H9 (cell line): ENCODE data around the gene CFAP299. TPM values are rescaled to one million over a fixed set of nuclear protein-coding genes. Genes with fewer than 3 reads are reported as not detected.

Source experiments
- DNase-seq: peaks from one replicate; pipeline ENCODE4 v3.0.0-alpha.2; 2017
- H2AFZ ChIP-seq: one replicate; pipeline ENCODE4 v1.6.1; 2013; ENCODE audit warnings: mild to moderate bottlenecking, low read length, control low read depth, moderate library complexity
- H2AK5ac ChIP-seq: 2 replicates; pipeline ENCODE4 v1.6.1; 2013; ENCODE audit warnings: low read length, control low read depth, mixed read lengths; ENCODE audit not compliant: insufficient read length
- H2BK120ac ChIP-seq: one replicate; pipeline ENCODE4 v1.6.1; 2013; ENCODE audit warnings: low read depth, mild to moderate bottlenecking, low read length, control low read depth, inconsistent platforms; ENCODE audit not compliant: poor library complexity, severe bottlenecking
- H2BK12ac ChIP-seq: 2 replicates; pipeline ENCODE4 v1.6.1; 2013; ENCODE audit warnings: low read length, control low read depth, mixed read lengths, low read depth; ENCODE audit not compliant: insufficient read length
- H2BK15ac ChIP-seq: 2 replicates; pipeline ENCODE4 v1.6.1; 2013; ENCODE audit warnings: low read depth, low read length, control low read depth
- H2BK20ac ChIP-seq: one replicate; pipeline ENCODE4 v1.6.1; 2013; ENCODE audit warnings: low read depth, mild to moderate bottlenecking, low read length, control low read depth, inconsistent platforms; ENCODE audit not compliant: poor library complexity, severe bottlenecking
- H2BK5ac ChIP-seq: 2 replicates; pipeline ENCODE4 v1.6.1; 2013; ENCODE audit warnings: low read length, control low read depth, mixed read lengths; ENCODE audit not compliant: insufficient read length
- H3K14ac ChIP-seq: 2 replicates; pipeline ENCODE4 v1.6.1; 2013; ENCODE audit warnings: low read length, control low read depth; ENCODE audit not compliant: insufficient read depth
- H3K18ac ChIP-seq: 2 replicates; pipeline ENCODE4 v1.6.1; 2013; ENCODE audit warnings: low read depth, mild to moderate bottlenecking, mixed read lengths, low read length, control low read depth; ENCODE audit not compliant: insufficient read length
- H3K23ac ChIP-seq: 2 replicates; pipeline ENCODE4 v1.6.1; 2013; ENCODE audit warnings: low read length, control low read depth, mixed read lengths, low read depth; ENCODE audit not compliant: insufficient read length
- H3K23me2 ChIP-seq: 2 replicates; pipeline ENCODE4 v1.6.1; 2013; ENCODE audit warnings: low read depth, mild to moderate bottlenecking, mixed read lengths, low read length, control low read depth; ENCODE audit not compliant: insufficient read length, poor library complexity, severe bottlenecking
- H3K27ac ChIP-seq: 2 replicates; pipeline ENCODE4 v1.5.1; 2013; ENCODE audit warnings: low read length, control low read depth, mixed read lengths, low read depth; ENCODE audit not compliant: insufficient read length
- H3K27me3 ChIP-seq: 2 replicates; pipeline ENCODE4 v1.6.1; 2013; ENCODE audit warnings: low read length, control low read depth, inconsistent platforms; ENCODE audit not compliant: insufficient read depth
- H3K4ac ChIP-seq: 2 replicates; pipeline ENCODE4 v1.6.1; 2013; ENCODE audit warnings: low read depth, mild to moderate bottlenecking, control low read depth, inconsistent platforms, low read length, moderate library complexity
- H3K4me1 ChIP-seq: 2 replicates; pipeline ENCODE4 v1.6.1; 2013; ENCODE audit warnings: low read length, control low read depth, inconsistent platforms; ENCODE audit not compliant: insufficient read depth
- H3K4me2 ChIP-seq: 2 replicates; pipeline ENCODE4 v1.6.1; 2013; ENCODE audit warnings: low read length, control low read depth, mixed read lengths; ENCODE audit not compliant: insufficient read length, insufficient read depth
- H3K56ac ChIP-seq: 2 replicates; pipeline ENCODE4 v1.6.1; 2013; ENCODE audit warnings: low read depth, mild to moderate bottlenecking, mixed read lengths, low read length, control low read depth; ENCODE audit not compliant: insufficient read length
- H3K79me1 ChIP-seq: 2 replicates; pipeline ENCODE4 v1.6.1; 2013; ENCODE audit warnings: low read depth, mild to moderate bottlenecking, moderate library complexity, low read length, control low read depth, inconsistent platforms; ENCODE audit not compliant: insufficient read depth, poor library complexity, severe bottlenecking
- H3K79me2 ChIP-seq: 2 replicates; pipeline ENCODE4 v1.6.1; 2013; ENCODE audit warnings: low read length, control low read depth, inconsistent platforms; ENCODE audit not compliant: insufficient read depth
- H3K9ac ChIP-seq: 2 replicates; pipeline ENCODE4 v1.6.1; 2013; ENCODE audit warnings: low read length, control low read depth, mixed read lengths; ENCODE audit not compliant: insufficient read length; ENCODE audit errors: extremely low read depth
- H3K9me3 ChIP-seq: one replicate; pipeline ENCODE4 v1.6.1; 2013; ENCODE audit warnings: low read depth, low read length, inconsistent platforms; ENCODE audit not compliant: control insufficient read depth
- H3T11ph ChIP-seq: one replicate; pipeline ENCODE4 v1.6.1; 2013; ENCODE audit warnings: mild to moderate bottlenecking, low read length, control low read depth, inconsistent platforms
- H4K20me1 ChIP-seq: one replicate; pipeline ENCODE4 v1.6.1; 2013; ENCODE audit not compliant: control insufficient read depth, insufficient read length, insufficient read depth
- H4K5ac ChIP-seq: 2 replicates; pipeline ENCODE4 v1.6.1; 2013; ENCODE audit warnings: low read depth, mild to moderate bottlenecking, mixed read lengths, low read length, control low read depth; ENCODE audit not compliant: insufficient read length
- H4K8ac ChIP-seq: replicated peaks from 2 replicates; pipeline ENCODE4 v1.6.1; 2013; ENCODE audit warnings: low read length, control low read depth, mixed read lengths, low read depth; ENCODE audit not compliant: insufficient read length
- H4K91ac ChIP-seq: 2 replicates; pipeline ENCODE4 v1.6.1; 2013; ENCODE audit warnings: low read depth, mild to moderate bottlenecking, moderate library complexity, mixed read lengths, low read length, control low read depth; ENCODE audit not compliant: insufficient read length
- H3K27ac Mint-ChIP-seq, 3 experiments: 2 replicates in 2 of 3; 3 replicates in 1 of 3; pipeline ENCODE4 v1.8.0; 2020 to 2021; ENCODE audit warnings: mixed read lengths in 3 of 3, mild to moderate bottlenecking in 1 of 3, moderate library complexity in 1 of 3
- H3K27me3 Mint-ChIP-seq: 2 replicates; pipeline ENCODE4 v1.8.0; 2021; ENCODE audit warnings: low read depth, mild to moderate bottlenecking, moderate library complexity, mixed read lengths
- H3K36me3 Mint-ChIP-seq, 3 experiments: 2 replicates in 2 of 3; 3 replicates in 1 of 3; pipeline ENCODE4 v1.8.0; 2020 to 2021; ENCODE audit warnings: low read depth in 3 of 3, mixed read lengths in 3 of 3; ENCODE audit not compliant: insufficient read depth in 1 of 3
- H3K4me1 Mint-ChIP-seq, 2 experiments: 2 replicates each; pipeline ENCODE4 v1.8.0; 2020; ENCODE audit warnings: mixed read lengths in 2 of 2
- H3K4me3 Mint-ChIP-seq, 2 experiments: 2 replicates in 1 of 2; 3 replicates in 1 of 2; pipeline ENCODE4 v1.8.0; 2020 to 2021; ENCODE audit warnings: mild to moderate bottlenecking in 2 of 2, mixed read lengths in 2 of 2, moderate library complexity in 1 of 2
- H3K9me3 Mint-ChIP-seq, 2 experiments: 2 replicates in 1 of 2; 3 replicates in 1 of 2; pipeline ENCODE4 v1.8.0; 2020; ENCODE audit warnings: mild to moderate bottlenecking in 2 of 2, mixed read lengths in 2 of 2, moderate library complexity in 1 of 2
- WGBS: extraction: QIAGEN DNeasy Blood & Tissue Kit; methylation state at CpG from one replicate; pipeline ENCODE4 v1.1.7; 2013; ENCODE audit warnings: missing lambda C conversion rate, low lambda C conversion rate, mixed read lengths; ENCODE audit not compliant: insufficient read length; ENCODE audit errors: extremely low coverage; 5-methylcytosine and 5-hydroxymethylcytosine counted together
- total RNA-seq: library from RNA; stranded (reverse); gene quantifications from 2 replicates; pipeline ENCODE4 v1.2.1, GENCODE V29; 2021
- TF ChIP-seq, protein P1 (sequence below): fragments of 200-600 bp; sonication (generic); conservative IDR thresholded peaks from 3 replicates; pipeline ENCODE4 v1.8.0; 2021; ENCODE audit warnings: antibody characterized with exemption, mild to moderate bottlenecking

Gene CFAP299
- total RNA-seq, 1 experiment from 2014 or later: not detected

DNA sequence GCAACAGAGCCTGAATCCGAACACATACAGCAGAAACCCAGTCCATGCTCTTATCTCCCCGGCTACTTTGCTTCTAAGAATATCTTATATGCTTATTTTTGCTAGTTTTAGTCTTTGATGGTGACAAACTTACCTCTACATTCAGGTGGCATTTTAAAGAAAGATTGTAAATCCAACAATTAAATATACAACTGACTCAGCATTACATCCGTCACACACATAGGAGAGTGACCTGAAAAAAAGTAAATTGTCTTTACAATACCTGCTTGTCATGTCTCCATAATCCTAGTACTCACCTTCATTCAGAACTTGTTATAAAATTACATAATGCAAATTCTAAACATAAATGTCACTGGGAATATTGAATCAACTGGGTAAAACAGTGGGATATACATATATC is 664.4 kb downstream of the CFAP299 start:
- Mint-ChIP-seq H3K27me3 (no peaks in the 10 kb centered on the region), H3K4me3 (no peak overlapping the region), H3K27ac (no peak overlapping the region), H3K36me3 (no peaks in the 10 kb centered on the region), H3K9me3 (no peaks in the 10 kb centered on the region; a peak in 1 of 5 replicates), H3K4me1 (peaks cover 5 to 10% of the 10 kb centered on the region in 2 experiments; a peak in 3 of 4 replicates)
- no peak overlapping the region for H3K14ac ChIP-seq
- no peak overlapping the region for H3K56ac ChIP-seq
- H2BK12ac ChIP-seq: no peak overlapping the region
- H2AK5ac ChIP-seq: no peak overlapping the region
- TF ChIP-seq, protein P1, sequence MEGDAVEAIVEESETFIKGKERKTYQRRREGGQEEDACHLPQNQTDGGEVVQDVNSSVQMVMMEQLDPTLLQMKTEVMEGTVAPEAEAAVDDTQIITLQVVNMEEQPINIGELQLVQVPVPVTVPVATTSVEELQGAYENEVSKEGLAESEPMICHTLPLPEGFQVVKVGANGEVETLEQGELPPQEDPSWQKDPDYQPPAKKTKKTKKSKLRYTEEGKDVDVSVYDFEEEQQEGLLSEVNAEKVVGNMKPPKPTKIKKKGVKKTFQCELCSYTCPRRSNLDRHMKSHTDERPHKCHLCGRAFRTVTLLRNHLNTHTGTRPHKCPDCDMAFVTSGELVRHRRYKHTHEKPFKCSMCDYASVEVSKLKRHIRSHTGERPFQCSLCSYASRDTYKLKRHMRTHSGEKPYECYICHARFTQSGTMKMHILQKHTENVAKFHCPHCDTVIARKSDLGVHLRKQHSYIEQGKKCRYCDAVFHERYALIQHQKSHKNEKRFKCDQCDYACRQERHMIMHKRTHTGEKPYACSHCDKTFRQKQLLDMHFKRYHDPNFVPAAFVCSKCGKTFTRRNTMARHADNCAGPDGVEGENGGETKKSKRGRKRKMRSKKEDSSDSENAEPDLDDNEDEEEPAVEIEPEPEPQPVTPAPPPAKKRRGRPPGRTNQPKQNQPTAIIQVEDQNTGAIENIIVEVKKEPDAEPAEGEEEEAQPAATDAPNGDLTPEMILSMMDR: no peak
- H3K4ac ChIP-seq: no peak overlapping the region
- no peak overlapping the region for H3K4me2 ChIP-seq
- no peak overlapping the region for H2AFZ ChIP-seq
- no peaks in the 10 kb centered on the region for H3K79me2 ChIP-seq
- no peaks in the 10 kb centered on the region for H3K27me3 ChIP-seq
- H3K79me1 ChIP-seq: no peaks in the 10 kb centered on the region
- H3T11ph ChIP-seq: no peak overlapping the region
- H3K9me3 ChIP-seq: no peaks in the 10 kb centered on the region
- H4K20me1 ChIP-seq: no peaks in the 10 kb centered on the region
- no peak overlapping the region for H3K27ac ChIP-seq
- H3K9ac ChIP-seq: no peak overlapping the region
- H3K4me1 ChIP-seq: no peaks in the 10 kb centered on the region
- H4K8ac ChIP-seq: no peak overlapping the region
- H3K18ac ChIP-seq: no peak overlapping the region
- H4K91ac ChIP-seq: no peak overlapping the region
- no peak for DNase-seq
- no peak overlapping the region for H3K23ac ChIP-seq
- no peak overlapping the region for H2BK5ac ChIP-seq
- H2BK20ac ChIP-seq: no peak overlapping the region
- no peaks in the 10 kb centered on the region for H3K23me2 ChIP-seq
- WGBS: no CpG with 5 or more reads among the region's 3 CpGs
- no peak overlapping the region for H2BK120ac ChIP-seq
- no peak overlapping the region for H2BK15ac ChIP-seq
- H4K5ac ChIP-seq: no peak overlapping the region
